ENCODE results near the gene OPN5.

OPN5 gene

DNA sequence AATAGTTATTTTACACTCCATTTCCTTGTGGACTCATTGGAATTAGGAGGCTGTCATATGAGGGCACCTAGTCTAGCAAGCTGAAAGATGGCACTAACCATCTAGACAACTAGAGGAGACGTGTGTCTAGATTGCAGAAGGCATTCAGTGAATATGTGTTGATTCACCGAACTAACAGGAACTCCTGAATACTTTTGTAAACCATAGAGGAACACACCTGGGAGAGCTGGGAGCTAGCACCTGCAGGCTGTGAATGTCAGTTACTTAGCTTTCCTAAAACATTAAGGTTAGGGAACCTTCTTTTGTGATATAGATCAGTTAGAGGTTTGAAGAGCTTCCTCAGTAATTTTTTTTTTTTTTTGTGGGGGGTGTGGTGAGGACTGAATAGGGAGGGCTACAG lies 7.7 kb downstream of the OPN5 start:
- DNase-seq: no peak

DNA sequence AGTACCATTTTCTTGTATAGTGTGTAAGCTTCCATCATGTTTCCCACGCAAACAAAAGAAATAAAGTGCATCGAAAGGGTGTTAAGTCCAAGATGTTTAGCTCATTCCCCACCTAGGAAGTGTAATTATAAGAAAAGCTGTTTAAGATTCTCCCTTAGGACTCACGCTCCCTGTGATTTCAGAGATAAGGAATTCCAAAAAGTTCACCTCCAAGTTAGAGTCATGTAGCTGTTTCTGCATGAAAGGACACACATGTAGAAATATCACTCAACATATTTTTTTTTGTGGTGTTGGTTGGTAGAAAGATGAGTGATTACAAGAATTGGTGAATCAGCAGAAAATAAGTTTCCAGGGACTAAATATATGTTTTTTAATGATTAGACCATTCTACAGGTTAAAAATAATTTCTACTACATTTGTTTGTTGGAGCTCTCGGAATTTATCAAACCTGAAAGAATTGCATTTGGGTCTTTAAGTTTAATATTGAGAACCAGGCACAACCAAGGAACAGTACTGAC lies 10.4 kb downstream of the OPN5 start:
- no peak for DNase-seq

DNA sequence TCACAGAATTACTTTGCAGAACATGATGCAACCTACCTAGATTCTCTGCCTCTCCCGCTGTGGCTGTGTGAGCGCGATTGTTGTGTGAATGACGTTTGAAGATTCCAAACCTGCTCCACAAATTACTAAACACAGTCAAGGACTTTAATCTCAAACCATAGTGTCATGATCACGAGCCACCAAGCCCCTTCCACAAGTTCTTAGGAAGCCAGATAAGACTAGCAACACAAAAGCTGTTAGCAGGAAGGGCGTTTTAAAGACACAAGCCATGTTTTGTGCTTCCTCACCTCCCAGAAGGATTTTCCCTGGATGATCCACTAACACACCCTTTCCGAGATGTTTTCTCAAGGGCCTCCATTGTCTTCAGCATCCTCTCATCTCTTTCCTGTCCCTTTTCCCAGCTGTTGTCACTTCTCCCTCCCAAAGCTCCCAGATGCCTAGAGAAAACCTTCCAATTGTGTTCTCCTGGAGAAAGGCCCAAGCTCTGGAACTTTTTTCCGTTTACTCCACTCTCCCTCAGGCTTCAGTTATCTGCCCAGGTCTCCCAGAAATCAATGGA lies 12.8 kb downstream of the OPN5 start:
- no peak for DNase-seq

DNA sequence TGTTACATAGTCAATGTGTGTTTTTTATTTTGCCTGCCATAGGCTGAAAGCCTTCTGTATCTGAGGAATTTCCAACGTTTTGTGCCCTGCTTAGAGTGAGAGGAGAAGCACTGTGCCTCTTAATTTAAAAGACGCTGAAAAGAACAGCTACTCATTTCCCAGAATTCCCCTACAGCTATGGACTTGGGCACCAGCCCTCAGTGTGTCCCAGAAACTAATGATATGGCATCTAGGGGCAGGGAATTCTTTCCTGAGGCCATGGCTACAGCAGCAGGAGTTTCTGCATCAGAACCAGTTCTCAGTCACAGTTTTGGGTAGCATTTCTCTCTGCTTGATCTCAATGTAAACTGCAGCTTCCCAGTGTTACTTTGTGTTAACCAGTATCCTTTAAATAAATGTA lies 20.2 kb downstream of the OPN5 start:
- no peak for DNase-seq

DNA sequence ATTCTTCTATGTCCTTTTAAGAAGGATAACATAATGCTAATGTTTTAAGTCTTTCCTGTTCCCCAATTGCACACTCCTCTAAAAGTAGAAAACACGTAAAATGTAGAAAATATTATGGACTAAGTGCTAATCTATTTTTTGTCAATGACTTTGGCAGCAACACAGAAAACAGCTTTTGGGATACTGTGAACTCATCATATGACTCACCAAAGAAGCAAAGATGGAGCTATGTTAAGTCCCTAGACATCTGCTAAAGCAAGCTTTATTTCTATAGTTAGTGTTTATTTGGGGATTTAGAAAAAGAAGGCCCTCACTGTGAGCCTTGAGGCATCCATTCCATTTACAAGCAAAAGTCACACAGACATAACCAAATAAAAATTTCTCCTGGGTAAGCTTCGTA lies 23.0 kb downstream of the OPN5 start:
- no peak for DNase-seq

DNA sequence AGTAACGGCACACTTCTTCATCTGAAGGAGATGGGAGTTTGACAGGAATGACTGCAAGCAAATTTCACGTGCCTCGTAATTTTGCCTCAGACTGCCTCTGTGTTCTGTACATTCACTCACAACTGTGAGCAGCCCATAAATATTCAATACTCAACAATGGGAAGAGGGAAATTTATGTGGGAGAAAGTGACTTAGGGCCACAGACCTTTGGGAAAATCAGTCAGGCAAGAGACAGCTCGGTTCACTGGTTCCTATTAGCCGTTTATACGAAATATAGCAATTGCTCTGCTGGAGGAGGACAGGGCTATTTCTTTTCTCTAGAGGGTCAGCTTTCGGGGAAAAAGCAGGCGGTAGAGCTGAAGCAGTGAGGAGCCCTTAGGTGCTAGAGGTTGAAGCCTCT lies 28.0 kb downstream of the OPN5 start:
- DNase-seq: no peak

DNA sequence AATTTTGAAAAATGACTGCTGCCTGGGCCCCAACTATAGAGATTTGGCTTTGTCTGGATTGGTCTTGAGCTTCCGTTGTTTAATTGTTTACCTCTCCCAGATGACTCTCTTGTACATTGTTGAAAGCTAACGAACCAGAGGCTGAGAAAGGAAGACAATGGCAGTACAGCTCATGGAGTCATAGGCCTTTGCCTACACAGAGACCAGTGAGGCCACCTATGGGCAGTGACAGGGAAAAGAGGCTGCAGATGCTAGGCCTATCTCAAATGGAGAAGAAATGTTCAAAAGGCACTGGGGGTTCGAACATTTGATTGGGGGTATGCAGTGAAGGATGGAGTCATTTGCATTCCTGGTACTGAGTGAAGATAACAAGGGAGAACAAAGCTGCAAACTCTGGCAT lies 29.1 kb downstream of the OPN5 start:
- no peak for DNase-seq

DNA sequence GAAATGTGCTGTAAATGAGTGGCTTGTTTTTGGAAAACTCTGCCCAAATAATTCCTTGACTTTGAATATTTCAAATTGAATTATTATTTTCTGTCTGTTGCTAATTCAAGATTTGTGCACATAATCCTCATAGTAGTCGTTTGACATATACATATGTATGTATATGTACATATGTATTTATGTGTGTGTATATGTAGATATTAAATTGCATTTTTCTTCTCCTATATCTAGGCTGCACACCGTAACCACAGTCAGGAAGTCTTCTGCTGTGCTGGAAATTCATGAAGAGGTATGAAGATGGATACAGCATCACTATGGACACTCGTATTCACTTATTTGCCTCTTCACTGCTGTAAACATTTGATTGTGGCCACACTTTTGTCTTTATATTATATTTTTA lies 29.6 kb downstream of the OPN5 start:
- DNase-seq: no peak

DNA sequence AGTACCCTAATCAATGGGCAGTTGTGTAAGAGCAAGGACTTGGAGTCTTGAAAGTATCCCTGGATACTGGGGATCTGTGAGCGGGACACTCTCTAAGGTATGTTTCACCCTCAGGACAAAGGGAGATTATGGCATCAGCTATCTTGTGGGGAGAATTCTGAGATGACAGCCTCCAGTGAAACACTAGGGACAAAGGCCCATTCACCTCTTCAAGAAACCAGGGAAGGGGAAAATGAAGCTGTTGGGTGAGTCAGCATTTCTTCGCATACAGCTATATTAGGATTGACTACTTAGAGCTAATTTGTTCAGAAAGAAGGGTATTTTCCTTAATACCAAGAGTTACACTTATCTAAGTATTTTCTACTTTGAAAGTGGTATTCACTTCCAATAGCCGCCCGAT lies 35.9 kb downstream of the OPN5 start:
- DNase-seq: no peak

DNA sequence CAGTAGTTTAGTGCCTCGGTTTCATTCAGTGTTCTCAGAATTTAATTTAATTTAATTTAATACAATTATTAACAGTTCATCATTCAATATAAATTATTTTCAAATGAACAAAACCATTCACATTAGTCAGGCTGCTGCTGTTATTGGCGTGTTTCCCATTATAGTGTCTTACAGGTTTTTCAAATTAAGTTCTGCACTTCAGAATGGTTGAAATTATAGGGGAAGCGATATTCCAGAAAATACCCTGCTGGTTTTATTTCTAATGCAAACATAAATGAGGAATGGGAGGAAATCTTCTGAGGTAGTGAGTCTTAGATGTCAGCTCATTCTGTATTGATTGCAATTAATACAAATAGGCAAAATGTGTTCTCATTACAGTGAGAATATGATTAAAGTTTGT lies 37.6 kb downstream of the OPN5 start:
- no peak for DNase-seq

DNA sequence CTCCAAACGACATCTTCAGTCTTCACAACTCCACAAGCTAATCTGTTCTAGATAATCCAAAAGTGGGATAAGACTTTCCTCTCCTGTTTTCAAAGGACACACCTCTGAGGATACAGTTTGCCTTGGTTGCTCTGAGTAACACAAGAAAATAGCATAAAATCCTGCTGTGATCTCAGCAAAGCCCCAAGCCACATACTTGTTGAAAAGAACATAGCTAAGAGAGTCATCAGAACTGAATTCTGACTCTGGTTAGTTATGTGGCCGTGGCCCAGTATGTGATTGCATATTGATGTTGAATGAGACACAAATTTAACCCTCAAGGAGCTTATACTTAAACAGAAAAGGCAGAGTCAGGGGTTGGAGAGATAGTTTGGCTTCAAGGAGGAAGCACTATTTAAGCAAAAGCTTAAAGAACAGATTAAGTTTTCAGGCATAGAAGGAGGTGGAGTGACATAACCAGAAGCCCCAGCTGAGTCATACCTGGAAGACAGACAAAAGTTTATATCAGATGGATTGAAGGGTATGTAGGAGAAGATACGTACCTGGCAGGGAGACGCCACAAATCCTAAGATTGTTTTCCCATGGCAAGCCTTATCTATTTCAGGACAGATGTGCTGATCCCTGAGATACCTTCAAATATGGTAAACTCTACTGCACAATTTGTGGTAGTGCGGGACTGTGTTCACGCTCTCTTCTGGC lies 41.2 kb downstream of the OPN5 start:
- no peak for DNase-seq

DNA sequence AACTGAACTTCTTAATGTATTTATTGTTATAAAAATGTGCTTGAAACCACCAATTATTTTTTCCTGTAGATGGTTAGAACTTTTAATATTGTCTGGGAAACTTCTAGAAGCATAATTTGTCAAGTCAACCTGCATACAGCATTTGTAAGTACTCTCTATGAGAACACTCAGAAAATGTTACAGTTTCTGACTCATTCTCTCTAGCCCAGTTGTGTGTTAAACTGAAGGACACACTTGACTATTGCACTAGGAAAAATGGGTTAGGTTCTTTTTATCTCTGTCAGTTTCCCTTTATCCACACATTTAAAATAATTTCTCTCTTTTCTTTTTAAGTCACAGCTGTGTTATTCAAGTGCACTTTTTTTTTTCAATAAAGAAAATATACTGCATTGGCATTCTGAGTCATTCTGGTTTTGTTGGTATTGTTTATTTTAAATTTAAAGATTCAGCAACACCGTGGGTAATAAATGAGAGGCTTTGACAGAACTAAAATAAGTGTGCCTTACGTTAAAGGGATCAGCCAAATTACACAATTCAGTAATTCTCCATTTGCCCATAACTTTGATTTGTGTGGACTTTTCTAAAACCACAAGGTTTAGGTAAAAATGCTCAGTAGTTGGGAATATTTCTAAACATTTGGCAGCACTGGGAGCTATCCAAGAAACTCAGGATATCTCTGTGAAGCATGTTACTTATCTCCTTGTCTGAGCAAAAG lies 50.7 kb downstream of the OPN5 start:
- DNase-seq: no peak

DNA sequence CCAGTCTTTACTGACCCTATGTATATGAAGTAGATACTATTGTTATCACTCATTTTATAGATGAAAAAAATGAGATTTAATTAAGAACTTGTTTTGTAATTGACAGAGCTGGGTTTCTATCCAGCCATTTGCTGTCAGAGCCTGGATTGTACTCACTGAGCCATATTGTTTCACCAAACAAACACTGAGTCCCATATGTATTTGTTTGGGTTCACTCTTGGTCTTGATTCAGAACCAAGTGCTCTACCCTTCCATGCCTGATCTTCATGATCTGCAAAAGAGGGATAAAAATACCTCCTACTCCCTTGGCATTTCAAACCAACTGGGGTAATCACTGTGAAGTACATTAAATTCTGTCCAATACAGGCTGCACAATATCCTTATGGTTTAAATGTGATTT lies 52.4 kb downstream of the OPN5 start:
- DNase-seq: no peak

DNA sequence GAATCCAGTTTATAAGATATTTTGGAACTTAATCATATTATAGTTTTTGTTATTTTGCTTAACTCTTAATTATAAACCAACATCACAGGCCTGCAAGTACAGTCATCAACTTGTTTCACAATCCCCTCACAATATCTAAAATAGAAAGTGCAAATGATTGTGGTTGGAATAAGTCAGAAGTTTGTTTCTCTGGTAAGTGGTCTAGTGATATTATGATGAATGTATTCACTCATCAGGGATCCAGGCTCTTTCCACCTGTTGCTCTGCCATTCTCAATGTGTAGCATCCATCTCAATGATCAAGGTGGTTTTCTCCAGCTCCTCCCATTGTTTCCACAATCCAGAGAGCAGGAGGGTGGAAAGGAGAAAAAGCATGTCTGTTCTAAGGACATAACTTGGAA lies 54.2 kb downstream of the OPN5 start:
- no peak for DNase-seq

DNA sequence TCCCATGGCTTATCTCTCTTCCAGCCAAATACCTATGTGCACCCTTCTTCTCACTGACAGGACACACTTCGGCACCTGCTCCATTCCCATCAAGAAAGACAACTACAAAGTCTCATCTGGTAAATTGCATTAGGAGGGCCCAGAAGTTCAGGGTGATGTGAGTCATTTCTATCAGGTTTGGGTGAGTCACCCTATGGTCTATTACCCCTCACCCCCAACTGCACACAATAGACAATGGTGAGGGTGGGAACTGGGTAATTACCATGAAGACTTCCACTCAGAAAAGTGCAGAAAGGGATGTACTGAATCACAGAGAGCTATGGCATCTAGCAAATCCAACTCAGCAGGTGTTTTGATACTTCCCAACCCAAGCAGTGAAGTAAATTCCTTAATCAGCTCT lies 54.8 kb downstream of the OPN5 start:
- no peak for DNase-seq

DNA sequence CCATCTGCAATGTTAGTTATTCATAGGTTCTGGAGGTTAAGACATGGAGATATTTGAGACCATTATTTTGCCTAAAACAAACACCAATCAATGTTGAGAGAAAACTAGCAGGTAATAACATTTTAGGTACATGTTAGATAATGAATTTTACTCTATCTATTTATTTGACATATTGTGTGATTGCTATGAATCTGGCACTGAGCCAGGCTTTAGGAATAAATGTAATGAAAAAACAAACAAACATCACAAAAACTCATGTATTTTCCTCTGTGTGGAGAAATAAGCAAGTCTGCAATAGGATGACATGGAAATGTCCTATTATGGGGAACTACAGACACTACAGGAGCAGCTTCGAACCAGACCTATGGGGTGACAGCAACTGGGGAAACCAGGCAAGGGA lies 57.8 kb downstream of the OPN5 start:
- DNase-seq: no peak

DNA sequence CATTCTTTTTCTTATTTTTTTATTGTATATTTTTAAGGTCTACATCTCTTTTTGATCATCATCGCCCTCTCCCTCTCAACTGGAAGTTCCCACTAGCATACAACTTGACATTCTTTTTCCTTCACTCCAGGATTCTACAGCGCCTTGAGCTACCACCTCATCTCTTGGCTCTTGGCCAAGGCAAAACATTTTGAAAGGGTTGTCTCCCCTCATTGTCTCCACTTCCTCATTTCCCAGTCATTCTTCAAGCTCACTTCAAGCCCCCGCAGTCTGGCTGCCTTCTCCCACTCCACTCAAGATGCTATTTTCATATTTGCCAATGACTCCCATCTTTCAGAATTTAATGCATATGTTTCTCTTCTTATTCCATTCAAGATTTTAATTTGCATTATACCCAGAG lies 63.0 kb downstream of the OPN5 start:
- no peak for DNase-seq

DNA sequence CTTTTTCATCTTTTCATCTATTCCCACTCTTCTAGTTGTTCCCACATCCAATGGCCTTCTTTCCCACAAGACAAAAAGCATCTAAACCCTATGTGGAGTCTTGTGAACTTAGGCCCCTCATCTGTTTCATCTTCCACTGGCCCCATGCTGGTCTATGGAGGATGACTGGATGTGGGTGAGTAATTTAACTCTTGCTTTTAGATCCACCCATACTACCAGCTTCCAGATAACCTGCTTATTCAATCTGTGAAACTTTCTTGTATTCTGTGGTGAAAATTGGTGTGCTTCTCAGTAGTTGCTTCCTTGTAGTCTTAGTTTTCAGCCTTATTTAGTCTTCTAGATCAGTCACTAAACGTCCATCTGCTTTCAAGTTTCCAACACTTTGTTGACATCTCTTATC lies 64.9 kb downstream of the OPN5 start:
- DNase-seq: no peak

DNA sequence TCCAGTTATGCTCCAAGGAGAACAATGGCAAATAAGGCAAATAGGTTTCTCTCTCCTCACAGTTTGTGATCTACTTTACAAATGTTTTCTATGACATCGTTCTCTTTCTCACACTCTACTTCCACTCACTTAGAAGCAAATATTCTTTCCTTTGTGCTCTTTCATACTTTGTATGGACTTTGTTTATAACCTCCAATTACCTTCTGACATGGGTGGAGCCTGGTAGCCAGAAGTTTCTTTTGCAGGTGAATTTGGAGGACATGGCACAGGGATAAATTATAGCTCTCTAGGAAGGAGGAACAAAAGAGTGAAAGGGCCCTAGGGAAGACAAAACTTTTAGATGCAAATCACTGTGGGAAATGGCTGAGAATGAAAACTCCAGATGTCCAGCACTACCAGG lies 69.3 kb downstream of the OPN5 start:
- DNase-seq: no peak

DNA sequence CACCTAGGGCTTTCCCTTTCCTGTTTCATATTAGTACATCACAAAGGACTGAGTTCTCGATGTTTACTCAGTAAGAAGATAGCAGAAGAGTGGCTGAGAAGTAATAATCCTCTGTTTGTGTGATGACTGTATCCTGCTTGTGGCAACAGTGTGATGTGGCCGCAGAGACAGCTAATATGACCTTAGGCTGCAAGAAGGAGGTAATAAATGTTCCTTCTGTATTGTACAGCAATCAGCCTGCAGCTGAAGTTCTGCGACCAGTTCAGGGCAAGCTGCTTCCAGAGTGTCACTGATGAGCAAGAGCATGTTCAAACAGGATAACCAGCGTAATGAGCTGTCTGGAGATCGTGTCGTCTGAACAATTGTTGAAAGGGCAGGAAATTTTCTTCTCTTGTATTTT lies 70.9 kb downstream of the OPN5 start:
- no peak for DNase-seq

DNA sequence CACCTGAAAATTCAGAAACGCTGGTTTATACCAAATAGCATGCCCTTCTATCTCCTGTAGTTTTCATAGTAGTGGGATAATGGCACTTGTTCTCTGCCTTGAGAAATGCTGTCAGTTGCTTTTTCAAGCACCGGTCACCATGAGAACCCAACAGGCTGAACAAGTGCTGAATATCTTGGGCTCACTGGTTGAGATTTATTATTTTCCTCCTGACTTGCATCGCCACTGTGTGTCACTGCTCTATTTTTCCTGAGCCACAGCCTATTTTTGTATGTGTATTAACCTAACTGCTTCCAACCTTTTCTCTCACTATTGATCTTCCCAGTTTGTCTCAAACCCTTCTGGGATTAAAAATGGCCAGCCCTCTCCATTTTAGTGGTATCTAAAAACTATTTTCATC lies 71.9 kb downstream of the OPN5 start:
- no peak for DNase-seq

DNA sequence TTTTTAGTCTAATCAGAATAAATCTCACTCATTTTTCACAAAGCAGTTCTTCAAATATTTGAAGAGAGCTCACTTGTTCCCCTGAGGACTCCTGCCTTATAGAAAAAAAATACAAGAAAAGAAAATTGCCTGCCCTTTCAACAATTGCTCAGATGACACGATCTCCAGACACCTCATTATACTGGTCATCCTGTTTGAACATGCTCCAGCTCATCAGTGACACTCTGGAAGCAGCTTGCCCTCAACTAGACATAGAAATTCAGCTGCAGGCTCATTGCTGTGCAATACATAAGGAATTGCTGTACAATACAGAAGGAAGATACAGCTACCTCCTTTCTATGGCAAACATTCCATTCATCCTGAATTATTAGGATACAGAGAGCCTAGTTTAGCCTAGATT lies 73.1 kb downstream of the OPN5 start:
- DNase-seq: no peak

DNA sequence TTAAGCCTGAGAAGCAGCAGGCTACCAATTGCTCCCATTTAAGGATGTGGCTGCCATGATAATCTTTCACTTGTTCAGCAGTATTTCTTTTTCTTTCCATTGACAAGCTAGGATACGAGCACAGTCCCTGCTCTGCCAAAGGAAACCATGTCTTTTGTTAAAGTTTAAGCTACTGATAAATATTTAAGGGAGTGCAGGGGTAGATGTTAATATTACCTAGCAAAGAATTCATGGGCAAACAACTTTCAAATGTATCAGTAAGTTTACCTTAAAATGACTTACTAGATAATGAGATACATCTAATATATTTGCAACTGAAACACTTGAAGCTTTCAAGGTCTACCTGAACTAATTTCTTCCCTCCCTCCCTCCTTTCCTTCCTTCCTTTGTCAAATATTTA lies 77.3 kb downstream of the OPN5 start:
- no peak for DNase-seq

DNA sequence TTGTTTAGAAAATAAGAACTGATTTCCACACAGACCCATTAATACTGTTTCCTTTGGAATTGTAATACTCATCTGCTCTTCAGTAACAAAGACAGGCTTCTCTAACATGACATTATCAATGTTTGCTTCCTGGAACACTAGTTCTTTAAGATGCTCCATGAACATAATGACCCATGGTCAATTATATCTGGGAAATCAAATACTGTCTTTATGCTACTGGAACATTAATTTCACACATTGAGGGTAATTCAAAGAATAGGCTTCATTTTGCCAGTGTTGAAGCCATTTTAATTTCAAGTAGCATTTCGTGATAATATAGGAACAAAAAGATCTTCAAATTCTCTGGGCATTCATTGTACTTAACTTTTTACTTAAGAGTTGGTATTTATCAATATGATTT lies 80.9 kb downstream of the OPN5 start:
- DNase-seq: no peak

DNA sequence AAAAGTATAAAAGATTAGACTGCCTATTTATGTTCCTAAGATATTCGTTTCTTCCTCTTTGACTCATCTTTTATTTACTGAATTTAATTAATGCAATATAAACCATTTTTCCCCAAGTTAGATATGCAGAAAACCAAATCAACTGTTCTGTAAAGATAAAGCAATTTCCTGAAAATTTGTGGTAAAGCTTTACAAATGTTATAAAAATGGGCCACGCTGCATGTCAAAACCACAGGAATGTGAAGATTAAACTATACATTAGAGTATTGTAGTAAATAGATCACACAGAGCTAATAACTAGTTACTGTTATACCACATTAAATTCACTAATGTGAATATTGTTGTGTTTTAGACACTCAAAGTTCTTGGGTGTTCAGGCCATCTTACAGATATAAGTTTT lies 83.4 kb downstream of the OPN5 start:
- no peak for DNase-seq

Data from activated CD4-positive, alpha-beta T cell treated with anti-CD3 and anti-CD28 coated beads for 4 hours (primary cell).